SH-SY5Y (cell line): Measurements from ENCODE around the gene PIGP.

Source experiments
- GATA2 ChIP-seq: IDR thresholded peaks from 2 replicates; pipeline ENCODE4 v1.6.1; 2011; ENCODE audit warnings: mild to moderate bottlenecking, low read depth, low read length
- GATA3 ChIP-seq: IDR thresholded peaks from 2 replicates; pipeline ENCODE4 v1.6.1; 2011; ENCODE audit warnings: low read depth, mild to moderate bottlenecking, low read length, moderate library complexity

DNA sequence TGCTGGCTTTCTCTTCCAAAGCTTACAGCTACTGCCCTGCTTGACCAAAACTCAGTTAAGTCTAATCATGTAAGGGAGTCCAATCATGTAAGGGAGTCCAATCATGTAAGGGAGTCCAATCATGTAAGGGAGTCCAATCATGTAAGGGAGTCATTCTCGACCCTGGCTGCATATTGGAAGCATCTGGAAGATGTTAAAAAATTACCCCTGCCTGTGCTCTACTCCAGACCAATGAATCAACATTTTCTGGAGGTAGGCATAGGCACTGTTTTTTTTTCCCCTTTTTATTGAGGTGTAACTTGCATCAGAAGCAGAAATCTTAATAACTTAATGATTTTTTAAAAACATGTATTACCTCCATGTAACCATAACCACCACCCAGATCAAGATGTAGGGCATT, 9.4 kb downstream of the PIGP start:
- TF ChIP-seq GATA3, result no peak
- TF ChIP-seq GATA2, result no peak
